Kidney (tissue), 14 donors: ENCODE measurements around the gene OR52H1. TPM values are rescaled to one million over a fixed set of nuclear protein-coding genes. Genes with fewer than 3 reads are reported as not detected.
A peak's percentile ranks its signal among the peaks of the same experiment; 100 is the strongest.

Experiments used
- DNase-seq, 5 donors: peaks; one replicate each; pipeline ENCODE4 v3.0.0-alpha.2; 2013 to 2020
- FAIRE-seq: peaks from 2 replicates; lab custom pipeline; 2012; peaks lifted over from hg19 to GRCh38; lab: Jason Lieb, UNC
- H3K27ac ChIP-seq, 2 donors: one replicate each; pipeline ENCODE4 v1.7.0; 2013; ENCODE audit warnings: low read depth in 2 of 2, low read length in 2 of 2, inconsistent platforms in 1 of 2
- H3K27me3 ChIP-seq: one replicate; pipeline ENCODE4 v1.7.1; 2013; ENCODE audit warnings: low read length, inconsistent platforms; ENCODE audit not compliant: control insufficient read depth, insufficient read depth
- H3K36me3 ChIP-seq, 3 donors: one replicate each; pipeline versions ENCODE4 v1.7.0 to v1.7.1; 2013; ENCODE audit warnings: low read length in 3 of 3, control low read depth in 1 of 3, inconsistent platforms in 1 of 3; ENCODE audit not compliant: insufficient read depth in 3 of 3, control insufficient read depth in 2 of 3
- H3K4me1 ChIP-seq, 3 donors: one replicate each; pipeline versions ENCODE4 v1.7.0 to v1.7.1; 2013; ENCODE audit warnings: low read length in 3 of 3, inconsistent platforms in 1 of 3, low read depth in 1 of 3; ENCODE audit not compliant: control insufficient read depth in 2 of 3, insufficient read depth in 2 of 3
- H3K4me3 ChIP-seq, 3 donors: one replicate each; pipeline versions ENCODE4 v1.7.0 to v1.8.1; 2013; ENCODE audit warnings: low read length in 3 of 3, control low read depth in 1 of 3, inconsistent platforms in 1 of 3
- H3K9ac ChIP-seq, 3 donors: one replicate each; pipeline versions ENCODE4 v1.7.0 to v1.7.1; 2013; ENCODE audit warnings: low read length in 3 of 3, control low read depth in 1 of 3, inconsistent platforms in 1 of 3
- H3K9me3 ChIP-seq, 3 donors: one replicate each; pipeline versions ENCODE4 v1.7.0 to v1.7.1; 2013; ENCODE audit warnings: low read length in 3 of 3, control low read depth in 1 of 3, inconsistent platforms in 1 of 3; ENCODE audit not compliant: control insufficient read depth in 2 of 3, insufficient read depth in 1 of 3
- intact Hi-C: fragments of 100-400 bp; cut with DNase I; formaldehyde crosslinking; loops from one replicate; pipeline ENCODE4 v1.11.1; 2022
- polyA plus RNA-seq: library from polyadenylated mRNA; stranded (reverse); fragments of 350-450 nt; fragmentation: Illumina TruSeq; extraction: RNeasy Lipid Tissue Mini Kit (QIAGEN cat#74804); gene quantifications from one replicate; pipeline ENCODE4 v1.2.3, GENCODE V29; 2014; ENCODE audit warnings: low read depth, low replicate concordance; ENCODE audit not compliant: insufficient read depth
- total RNA-seq: library from RNA; stranded (reverse); fragmentation: NEBNext Ultra II Directional; extraction: Animal tissue kit (Norgen Biotek cat#: 25700); gene quantifications from one replicate; pipeline ENCODE4 v1.2.1, GENCODE V29; 2021
- TF ChIP-seq, protein P1 (sequence below): IDR thresholded peaks from 3 replicates; pipeline ENCODE4 v1.5.1; 2012; ENCODE audit warnings: mild to moderate bottlenecking, moderate library complexity, borderline replicate concordance; ENCODE audit not compliant: insufficient read depth; ENCODE audit errors: extremely low read depth
- donor health status: control.
- donor health status: control.
- donor health status: control.
- donor health status: control.
- donor health status: control.
- donor health status: DM: yes; HTN: yes; CAD: no.
- donor health status: Normal renal cell carcinoma (clear cell type).

The OR52H1 gene
- total and polyA plus RNA-seq, 2 donors from 2014 or later = 0.57 TPM; not detected in 1

DNA sequence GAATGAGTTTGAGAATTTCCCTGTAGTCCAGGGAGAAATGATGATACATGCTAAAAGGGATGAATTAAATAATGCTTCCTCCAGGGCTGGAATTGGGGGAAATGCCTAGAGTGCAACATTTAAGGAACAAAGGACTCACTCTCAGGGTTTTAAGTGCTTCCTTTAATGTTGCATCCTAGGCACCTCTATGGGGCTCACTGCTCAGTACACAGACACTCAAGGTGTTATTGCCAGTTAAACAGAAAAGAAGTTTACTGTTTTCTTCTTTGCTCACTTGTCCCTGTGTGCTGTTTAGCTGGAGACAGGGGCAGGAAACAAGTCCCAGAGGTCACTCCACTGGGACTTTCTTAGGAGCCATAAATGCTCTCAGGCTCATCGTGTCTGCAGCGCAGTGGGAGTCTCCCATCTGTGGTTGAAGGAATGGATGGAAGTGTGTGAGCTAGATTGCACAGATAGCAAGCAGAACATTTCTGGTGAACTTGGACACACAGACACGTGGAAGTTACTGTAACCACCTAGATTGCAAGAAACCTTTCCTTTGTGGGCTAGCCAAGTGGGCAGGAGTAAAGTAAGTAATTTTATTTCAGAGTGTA, 8.4 kb upstream of the OR52H1 start:
- intact Hi-C loops = no loop called here
- Histone ChIP-seq H3K27ac (no peak overlapping the region), H3K4me3 (no peak overlapping the region), H3K9ac (no peak overlapping the region), H3K9me3 (no peaks in the 10 kb centered on the region), H3K27me3 (no peaks in the 10 kb centered on the region), H3K4me1 (no peaks in the 10 kb centered on the region), H3K36me3 (no peaks in the 10 kb centered on the region)
- FAIRE-seq (no peak), DNase-seq (peak in 1 of 5 donors; percentile 1)
- TF ChIP-seq, protein P1, sequence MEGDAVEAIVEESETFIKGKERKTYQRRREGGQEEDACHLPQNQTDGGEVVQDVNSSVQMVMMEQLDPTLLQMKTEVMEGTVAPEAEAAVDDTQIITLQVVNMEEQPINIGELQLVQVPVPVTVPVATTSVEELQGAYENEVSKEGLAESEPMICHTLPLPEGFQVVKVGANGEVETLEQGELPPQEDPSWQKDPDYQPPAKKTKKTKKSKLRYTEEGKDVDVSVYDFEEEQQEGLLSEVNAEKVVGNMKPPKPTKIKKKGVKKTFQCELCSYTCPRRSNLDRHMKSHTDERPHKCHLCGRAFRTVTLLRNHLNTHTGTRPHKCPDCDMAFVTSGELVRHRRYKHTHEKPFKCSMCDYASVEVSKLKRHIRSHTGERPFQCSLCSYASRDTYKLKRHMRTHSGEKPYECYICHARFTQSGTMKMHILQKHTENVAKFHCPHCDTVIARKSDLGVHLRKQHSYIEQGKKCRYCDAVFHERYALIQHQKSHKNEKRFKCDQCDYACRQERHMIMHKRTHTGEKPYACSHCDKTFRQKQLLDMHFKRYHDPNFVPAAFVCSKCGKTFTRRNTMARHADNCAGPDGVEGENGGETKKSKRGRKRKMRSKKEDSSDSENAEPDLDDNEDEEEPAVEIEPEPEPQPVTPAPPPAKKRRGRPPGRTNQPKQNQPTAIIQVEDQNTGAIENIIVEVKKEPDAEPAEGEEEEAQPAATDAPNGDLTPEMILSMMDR = no peak

GRCh38 chr11:5553343-5553742, 5.0 kb upstream of the OR52H1 start:
- H3K27ac ChIP-seq = no peak overlapping the region
- H3K36me3 ChIP-seq = no peaks in the 10 kb centered on the region
- intact Hi-C loops = no loop called here
- no peak overlapping the region for H3K4me3 ChIP-seq
- TF ChIP-seq, protein P1 = no peak
- DNase-seq (no peak), FAIRE-seq (no peak)
- no peaks in the 10 kb centered on the region for H3K27me3 ChIP-seq
- no peak overlapping the region for H3K9ac ChIP-seq
- H3K9me3 ChIP-seq = no peaks in the 10 kb centered on the region
- H3K4me1 ChIP-seq = no peaks in the 10 kb centered on the region

- Histone ChIP-seq H3K4me3 (no peak overlapping the region), H3K9ac (no peak overlapping the region), H3K27me3 (no peaks in the 10 kb centered on the region), H3K4me1 (no peaks in the 10 kb centered on the region), H3K27ac (no peak overlapping the region), H3K36me3 (no peaks in the 10 kb centered on the region), H3K9me3 (no peaks in the 10 kb centered on the region)
- intact Hi-C loops = no loop called here
- no peak for FAIRE-seq
- TF ChIP-seq, protein P1 = no peak
- no peak for DNase-seq
These were observed 2.2 kb upstream of the OR52H1 start for GRCh38 chr11:5550440-5551095.

DNA sequence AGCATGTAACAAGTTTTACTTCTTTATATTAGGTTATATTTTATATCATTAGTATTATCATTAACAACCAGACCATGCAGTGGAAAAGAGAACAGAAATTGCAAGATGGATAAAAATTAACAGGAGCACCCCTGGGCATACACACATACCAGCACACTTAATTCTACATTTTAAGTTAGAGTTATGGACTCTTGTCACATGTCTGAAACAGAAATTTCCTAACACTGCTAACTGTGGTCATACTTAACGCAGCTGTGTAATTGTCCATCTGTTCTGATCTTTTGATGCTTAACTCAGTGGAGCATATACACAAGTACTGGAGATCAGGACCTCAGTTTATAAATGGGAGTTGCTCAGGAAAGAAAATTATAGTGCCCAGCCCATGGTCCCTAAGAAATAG, 358 bp downstream of the OR52H1 start:
- TF ChIP-seq, protein P1 = no peak
- no peak for DNase-seq
- Histone ChIP-seq H3K9ac (no peak overlapping the region), H3K27me3 (no peaks in the 10 kb centered on the region), H3K4me3 (no peak overlapping the region), H3K27ac (no peak overlapping the region), H3K9me3 (no peaks in the 10 kb centered on the region), H3K36me3 (no peaks in the 10 kb centered on the region), H3K4me1 (no peaks in the 10 kb centered on the region)
- FAIRE-seq = no peak
- intact Hi-C loops = no loop called here
